GM23338 (cell line): Measurements from ENCODE around the gene OLFML1. TPM values are rescaled to one million over a fixed set of nuclear protein-coding genes. Genes with fewer than 3 reads are reported as not detected.

Source experiments
- ATAC-seq: fragments of 200-7000 bp; cut with Tn5 transposase; 3 replicates; pipeline ENCODE4 v1.9.1; 2020
- DNase-seq: peaks from one replicate; pipeline ENCODE4 v3.0.0-alpha.2; 2015; ENCODE audit warnings: low spot score
- H2AFZ ChIP-seq: fragments of 200-600 bp; sonication (generic); 2 replicates; pipeline ENCODE4 v1.8.0; 2016; ENCODE audit warnings: antibody characterized with exemption, mild to moderate bottlenecking, moderate library complexity
- H3F3A ChIP-seq: fragments of 200-600 bp; sonication (generic); replicated peaks from 2 replicates; pipeline ENCODE4 v1.8.0; 2017; ENCODE audit warnings: antibody characterized with exemption, mixed run types, low read depth
- H3K27ac ChIP-seq: fragments of 200-600 bp; sonication (generic); 2 replicates; pipeline ENCODE4 v1.6.1; 2016; ENCODE audit warnings: low read depth
- H3K27me3 ChIP-seq: fragments of 200-600 bp; sonication (generic); 2 replicates; pipeline ENCODE4 v1.8.0; 2016; ENCODE audit warnings: mild to moderate bottlenecking, mixed run types, moderate library complexity; ENCODE audit not compliant: insufficient read depth
- H3K36me3 ChIP-seq: fragments of 200-600 bp; sonication (generic); 2 replicates; pipeline ENCODE4 v1.8.0; 2016; ENCODE audit warnings: mild to moderate bottlenecking; ENCODE audit not compliant: insufficient read depth
- H3K4me1 ChIP-seq: fragments of 200-600 bp; sonication (generic); 2 replicates; pipeline ENCODE4 v1.8.0; 2016; ENCODE audit warnings: mild to moderate bottlenecking, moderate library complexity; ENCODE audit not compliant: insufficient read depth
- H3K4me2 ChIP-seq: fragments of 200-600 bp; sonication (generic); 2 replicates; pipeline ENCODE4 v1.7.1; 2017; ENCODE audit warnings: mixed run types
- H3K4me3 ChIP-seq: fragments of 200-600 bp; sonication (generic); 2 replicates; pipeline ENCODE4 v1.6.1; 2016; ENCODE audit warnings: mixed run types
- H3K79me2 ChIP-seq: fragments of 200-600 bp; sonication (generic); replicated peaks from 2 replicates; pipeline ENCODE4 v1.8.0; 2017; ENCODE audit warnings: mild to moderate bottlenecking; ENCODE audit not compliant: insufficient read depth
- H3K9me2 ChIP-seq: fragments of 200-600 bp; sonication (generic); 2 replicates; pipeline ENCODE4 v1.8.0; 2017; ENCODE audit not compliant: insufficient read depth
- H4K20me1 ChIP-seq: fragments of 200-600 bp; sonication (generic); replicated peaks from 2 replicates; pipeline ENCODE4 v1.8.0; 2017; ENCODE audit warnings: mild to moderate bottlenecking; ENCODE audit not compliant: insufficient read depth
- H3K27ac Mint-ChIP-seq: 2 replicates; pipeline ENCODE4 v1.8.0; 2020; ENCODE audit warnings: inconsistent platforms, mild to moderate bottlenecking, moderate library complexity, mixed read lengths
- H3K27me3 Mint-ChIP-seq: 3 replicates; pipeline ENCODE4 v1.8.0; 2022; ENCODE audit warnings: low read depth, mild to moderate bottlenecking, moderate library complexity, mixed read lengths, inconsistent platforms; ENCODE audit not compliant: insufficient read depth, poor library complexity
- H3K36me3 Mint-ChIP-seq: 3 replicates; pipeline ENCODE4 v1.8.0; 2021; ENCODE audit warnings: low read depth, mild to moderate bottlenecking, inconsistent platforms, moderate library complexity, mixed read lengths
- H3K4me1 Mint-ChIP-seq: 3 replicates; pipeline ENCODE4 v1.8.0; 2020; ENCODE audit warnings: mild to moderate bottlenecking, inconsistent platforms, mixed read lengths
- H3K4me3 Mint-ChIP-seq: 3 replicates; pipeline ENCODE4 v1.8.0; 2021; ENCODE audit warnings: moderate library complexity, mild to moderate bottlenecking, inconsistent platforms, mixed read lengths
- H3K9me3 Mint-ChIP-seq: 3 replicates; pipeline ENCODE4 v1.8.0; 2020; ENCODE audit warnings: moderate library complexity, mild to moderate bottlenecking, inconsistent platforms, mixed read lengths
- CREB1 ChIP-seq: fragments of 250-450 bp; sonication (Bioruptor Pico); IDR thresholded peaks from 2 replicates; pipeline ENCODE4 v1.5.0; 2020; ENCODE audit warnings: low read depth, mild to moderate bottlenecking, moderate library complexity
- EZH2 ChIP-seq: fragments of 200-600 bp; sonication (generic); IDR thresholded peaks from one replicate; pipeline ENCODE4 v1.8.0; 2017; ENCODE audit warnings: antibody characterized with exemption, mild to moderate bottlenecking, low read depth; ENCODE audit not compliant: unreplicated experiment
- EZH2phosphoT487 ChIP-seq: fragments of 200-600 bp; sonication (generic); IDR thresholded peaks from one replicate; pipeline ENCODE4 v1.8.1; 2018; ENCODE audit warnings: antibody characterized with exemption; ENCODE audit not compliant: unreplicated experiment
- JUNB ChIP-seq: IDR thresholded peaks from one replicate; pipeline ENCODE4 v1.6.1; 2016; ENCODE audit warnings: antibody characterized with exemption; ENCODE audit not compliant: unreplicated experiment
- NANOG ChIP-seq: IDR thresholded peaks from 2 replicates; pipeline ENCODE4 v1.6.1; 2016; ENCODE audit warnings: antibody characterized with exemption, borderline replicate concordance
- POLR2AphosphoS5 ChIP-seq: IDR thresholded peaks from 2 replicates; pipeline ENCODE4 v1.6.1; 2016; ENCODE audit warnings: antibody characterized with exemption, low read depth
- STAT1 ChIP-seq: IDR thresholded peaks from one replicate; pipeline ENCODE4 v1.6.1; 2016; ENCODE audit warnings: antibody characterized with exemption; ENCODE audit not compliant: unreplicated experiment
- ZNF114 ChIP-seq: fragments of 250-450 bp; sonication (Bioruptor Pico); IDR thresholded peaks from 2 replicates; pipeline ENCODE4 v1.5.0; 2020; ENCODE audit warnings: mild to moderate bottlenecking, moderate library complexity
- ZNF331 ChIP-seq: fragments of 250-450 bp; sonication (Bioruptor Pico); IDR thresholded peaks from 2 replicates; pipeline ENCODE4 v1.5.0; 2020; ENCODE audit warnings: low read depth, mild to moderate bottlenecking, moderate library complexity
- polyA plus RNA-seq: library from polyadenylated mRNA; unstranded; fragments of >200 nt; fragmentation: Nextera tagmentation; extraction: Ambion mirVana; gene quantifications from 2 replicates; pipeline ENCODE4 v1.2.1, GENCODE V29; 2016
- total RNA-seq: library from RNA; depleted of rRNA; stranded (reverse); fragments of >200 nt; shearing (Covaris generic); gene quantifications from 2 replicates; pipeline ENCODE4 v1.2.3, GENCODE V29; 2014
- TF ChIP-seq, protein P1 (sequence below), 2 experiments: fragments of 200-600 bp in 1 of 2; sonication (generic) in 1 of 2; conservative IDR thresholded peaks; 2 replicates each; pipeline versions ENCODE4 v1.5.1 to v1.6.1; 2016 to 2017; ENCODE audit warnings: antibody characterized with exemption in 2 of 2, low read depth in 2 of 2, mild to moderate bottlenecking in 2 of 2, moderate library complexity in 1 of 2
- TF ChIP-seq, protein P2 (sequence below): IDR thresholded peaks from one replicate; pipeline ENCODE4 v1.6.1; 2018; ENCODE audit warnings: antibody characterized with exemption; ENCODE audit not compliant: unreplicated experiment
- TF ChIP-seq, protein P3 (sequence below): fragments of 250-450 bp; sonication (Bioruptor Pico); IDR thresholded peaks from 2 replicates; pipeline ENCODE4 v1.5.0; 2020; ENCODE audit warnings: mild to moderate bottlenecking, moderate library complexity
- TF ChIP-seq, protein P4 (sequence below): IDR thresholded peaks from 2 replicates; pipeline ENCODE4 v1.6.1; 2016; ENCODE audit warnings: antibody characterized with exemption

The OLFML1 gene
- total and polyA plus RNA-seq, 2 experiments from 2014 or later: 0.21 TPM; not detected in 1

- Mint-ChIP-seq H3K4me3 (no peak overlapping the region), H3K4me1 (no peaks in the 10 kb centered on the region), H3K27ac (no peak overlapping the region), H3K9me3 (peaks cover 2% of the 10 kb centered on the region; the same call in 2 of the 3 replicates), H3K27me3 (peaks cover 5% of the 10 kb centered on the region), H3K36me3 (no peaks in the 10 kb centered on the region)
- TF ChIP-seq JUNB (no peak), EZH2 (no peak), EZH2phosphoT487 (no peak), ZNF331 (CRISPR knock-in tag) (no peak), NANOG (no peak), CREB1 (CRISPR knock-in tag) (no peak), POLR2AphosphoS5 (no peak), ZNF114 (no peak), STAT1 (no peak)
- TF ChIP-seq, protein P1, sequence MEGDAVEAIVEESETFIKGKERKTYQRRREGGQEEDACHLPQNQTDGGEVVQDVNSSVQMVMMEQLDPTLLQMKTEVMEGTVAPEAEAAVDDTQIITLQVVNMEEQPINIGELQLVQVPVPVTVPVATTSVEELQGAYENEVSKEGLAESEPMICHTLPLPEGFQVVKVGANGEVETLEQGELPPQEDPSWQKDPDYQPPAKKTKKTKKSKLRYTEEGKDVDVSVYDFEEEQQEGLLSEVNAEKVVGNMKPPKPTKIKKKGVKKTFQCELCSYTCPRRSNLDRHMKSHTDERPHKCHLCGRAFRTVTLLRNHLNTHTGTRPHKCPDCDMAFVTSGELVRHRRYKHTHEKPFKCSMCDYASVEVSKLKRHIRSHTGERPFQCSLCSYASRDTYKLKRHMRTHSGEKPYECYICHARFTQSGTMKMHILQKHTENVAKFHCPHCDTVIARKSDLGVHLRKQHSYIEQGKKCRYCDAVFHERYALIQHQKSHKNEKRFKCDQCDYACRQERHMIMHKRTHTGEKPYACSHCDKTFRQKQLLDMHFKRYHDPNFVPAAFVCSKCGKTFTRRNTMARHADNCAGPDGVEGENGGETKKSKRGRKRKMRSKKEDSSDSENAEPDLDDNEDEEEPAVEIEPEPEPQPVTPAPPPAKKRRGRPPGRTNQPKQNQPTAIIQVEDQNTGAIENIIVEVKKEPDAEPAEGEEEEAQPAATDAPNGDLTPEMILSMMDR (conservative IDR thresholded peaks at IDR 0.05; ENCODE audit: low read depth in 2 of 2): no peak
- TF ChIP-seq, protein P2, sequence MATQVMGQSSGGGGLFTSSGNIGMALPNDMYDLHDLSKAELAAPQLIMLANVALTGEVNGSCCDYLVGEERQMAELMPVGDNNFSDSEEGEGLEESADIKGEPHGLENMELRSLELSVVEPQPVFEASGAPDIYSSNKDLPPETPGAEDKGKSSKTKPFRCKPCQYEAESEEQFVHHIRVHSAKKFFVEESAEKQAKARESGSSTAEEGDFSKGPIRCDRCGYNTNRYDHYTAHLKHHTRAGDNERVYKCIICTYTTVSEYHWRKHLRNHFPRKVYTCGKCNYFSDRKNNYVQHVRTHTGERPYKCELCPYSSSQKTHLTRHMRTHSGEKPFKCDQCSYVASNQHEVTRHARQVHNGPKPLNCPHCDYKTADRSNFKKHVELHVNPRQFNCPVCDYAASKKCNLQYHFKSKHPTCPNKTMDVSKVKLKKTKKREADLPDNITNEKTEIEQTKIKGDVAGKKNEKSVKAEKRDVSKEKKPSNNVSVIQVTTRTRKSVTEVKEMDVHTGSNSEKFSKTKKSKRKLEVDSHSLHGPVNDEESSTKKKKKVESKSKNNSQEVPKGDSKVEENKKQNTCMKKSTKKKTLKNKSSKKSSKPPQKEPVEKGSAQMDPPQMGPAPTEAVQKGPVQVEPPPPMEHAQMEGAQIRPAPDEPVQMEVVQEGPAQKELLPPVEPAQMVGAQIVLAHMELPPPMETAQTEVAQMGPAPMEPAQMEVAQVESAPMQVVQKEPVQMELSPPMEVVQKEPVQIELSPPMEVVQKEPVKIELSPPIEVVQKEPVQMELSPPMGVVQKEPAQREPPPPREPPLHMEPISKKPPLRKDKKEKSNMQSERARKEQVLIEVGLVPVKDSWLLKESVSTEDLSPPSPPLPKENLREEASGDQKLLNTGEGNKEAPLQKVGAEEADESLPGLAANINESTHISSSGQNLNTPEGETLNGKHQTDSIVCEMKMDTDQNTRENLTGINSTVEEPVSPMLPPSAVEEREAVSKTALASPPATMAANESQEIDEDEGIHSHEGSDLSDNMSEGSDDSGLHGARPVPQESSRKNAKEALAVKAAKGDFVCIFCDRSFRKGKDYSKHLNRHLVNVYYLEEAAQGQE: no peak
- TF ChIP-seq, protein P3, sequence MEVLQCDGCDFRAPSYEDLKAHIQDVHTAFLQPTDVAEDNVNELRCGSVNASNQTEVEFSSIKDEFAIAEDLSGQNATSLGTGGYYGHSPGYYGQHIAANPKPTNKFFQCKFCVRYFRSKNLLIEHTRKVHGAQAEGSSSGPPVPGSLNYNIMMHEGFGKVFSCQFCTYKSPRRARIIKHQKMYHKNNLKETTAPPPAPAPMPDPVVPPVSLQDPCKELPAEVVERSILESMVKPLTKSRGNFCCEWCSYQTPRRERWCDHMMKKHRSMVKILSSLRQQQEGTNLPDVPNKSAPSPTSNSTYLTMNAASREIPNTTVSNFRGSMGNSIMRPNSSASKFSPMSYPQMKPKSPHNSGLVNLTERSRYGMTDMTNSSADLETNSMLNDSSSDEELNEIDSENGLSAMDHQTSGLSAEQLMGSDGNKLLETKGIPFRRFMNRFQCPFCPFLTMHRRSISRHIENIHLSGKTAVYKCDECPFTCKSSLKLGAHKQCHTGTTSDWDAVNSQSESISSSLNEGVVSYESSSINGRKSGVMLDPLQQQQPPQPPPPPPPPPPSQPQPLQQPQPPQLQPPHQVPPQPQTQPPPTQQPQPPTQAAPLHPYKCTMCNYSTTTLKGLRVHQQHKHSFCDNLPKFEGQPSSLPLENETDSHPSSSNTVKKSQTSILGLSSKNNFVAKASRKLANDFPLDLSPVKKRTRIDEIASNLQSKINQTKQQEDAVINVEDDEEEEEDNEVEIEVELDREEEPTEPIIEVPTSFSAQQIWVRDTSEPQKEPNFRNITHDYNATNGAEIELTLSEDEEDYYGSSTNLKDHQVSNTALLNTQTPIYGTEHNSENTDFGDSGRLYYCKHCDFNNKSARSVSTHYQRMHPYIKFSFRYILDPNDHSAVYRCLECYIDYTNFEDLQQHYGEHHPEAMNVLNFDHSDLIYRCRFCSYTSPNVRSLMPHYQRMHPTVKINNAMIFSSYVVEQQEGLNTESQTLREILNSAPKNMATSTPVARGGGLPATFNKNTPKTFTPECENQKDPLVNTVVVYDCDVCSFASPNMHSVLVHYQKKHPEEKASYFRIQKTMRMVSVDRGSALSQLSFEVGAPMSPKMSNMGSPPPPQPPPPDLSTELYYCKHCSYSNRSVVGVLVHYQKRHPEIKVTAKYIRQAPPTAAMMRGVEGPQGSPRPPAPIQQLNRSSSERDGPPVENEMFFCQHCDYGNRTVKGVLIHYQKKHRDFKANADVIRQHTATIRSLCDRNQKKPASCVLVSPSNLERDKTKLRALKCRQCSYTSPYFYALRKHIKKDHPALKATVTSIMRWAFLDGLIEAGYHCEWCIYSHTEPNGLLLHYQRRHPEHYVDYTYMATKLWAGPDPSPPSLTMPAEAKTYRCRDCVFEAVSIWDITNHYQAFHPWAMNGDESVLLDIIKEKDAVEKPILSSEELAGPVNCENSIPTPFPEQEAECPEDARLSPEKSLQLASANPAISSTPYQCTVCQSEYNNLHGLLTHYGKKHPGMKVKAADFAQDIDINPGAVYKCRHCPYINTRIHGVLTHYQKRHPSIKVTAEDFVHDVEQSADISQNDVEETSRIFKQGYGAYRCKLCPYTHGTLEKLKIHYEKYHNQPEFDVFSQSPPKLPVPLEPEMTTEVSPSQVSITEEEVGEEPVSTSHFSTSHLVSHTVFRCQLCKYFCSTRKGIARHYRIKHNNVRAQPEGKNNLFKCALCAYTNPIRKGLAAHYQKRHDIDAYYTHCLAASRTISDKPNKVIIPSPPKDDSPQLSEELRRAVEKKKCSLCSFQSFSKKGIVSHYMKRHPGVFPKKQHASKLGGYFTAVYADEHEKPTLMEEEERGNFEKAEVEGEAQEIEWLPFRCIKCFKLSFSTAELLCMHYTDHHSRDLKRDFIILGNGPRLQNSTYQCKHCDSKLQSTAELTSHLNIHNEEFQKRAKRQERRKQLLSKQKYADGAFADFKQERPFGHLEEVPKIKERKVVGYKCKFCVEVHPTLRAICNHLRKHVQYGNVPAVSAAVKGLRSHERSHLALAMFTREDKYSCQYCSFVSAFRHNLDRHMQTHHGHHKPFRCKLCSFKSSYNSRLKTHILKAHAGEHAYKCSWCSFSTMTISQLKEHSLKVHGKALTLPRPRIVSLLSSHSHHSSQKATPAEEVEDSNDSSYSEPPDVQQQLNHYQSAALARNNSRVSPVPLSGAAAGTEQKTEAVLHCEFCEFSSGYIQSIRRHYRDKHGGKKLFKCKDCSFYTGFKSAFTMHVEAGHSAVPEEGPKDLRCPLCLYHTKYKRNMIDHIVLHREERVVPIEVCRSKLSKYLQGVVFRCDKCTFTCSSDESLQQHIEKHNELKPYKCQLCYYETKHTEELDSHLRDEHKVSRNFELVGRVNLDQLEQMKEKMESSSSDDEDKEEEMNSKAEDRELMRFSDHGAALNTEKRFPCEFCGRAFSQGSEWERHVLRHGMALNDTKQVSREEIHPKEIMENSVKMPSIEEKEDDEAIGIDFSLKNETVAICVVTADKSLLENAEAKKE (CRISPR knock-in tag): no peak
- TF ChIP-seq, protein P4, sequence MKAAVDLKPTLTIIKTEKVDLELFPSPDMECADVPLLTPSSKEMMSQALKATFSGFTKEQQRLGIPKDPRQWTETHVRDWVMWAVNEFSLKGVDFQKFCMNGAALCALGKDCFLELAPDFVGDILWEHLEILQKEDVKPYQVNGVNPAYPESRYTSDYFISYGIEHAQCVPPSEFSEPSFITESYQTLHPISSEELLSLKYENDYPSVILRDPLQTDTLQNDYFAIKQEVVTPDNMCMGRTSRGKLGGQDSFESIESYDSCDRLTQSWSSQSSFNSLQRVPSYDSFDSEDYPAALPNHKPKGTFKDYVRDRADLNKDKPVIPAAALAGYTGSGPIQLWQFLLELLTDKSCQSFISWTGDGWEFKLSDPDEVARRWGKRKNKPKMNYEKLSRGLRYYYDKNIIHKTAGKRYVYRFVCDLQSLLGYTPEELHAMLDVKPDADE: no peak
- Histone ChIP-seq H3K79me2 (no peaks in the 10 kb centered on the region), H3K9me2 (peaks cover 12% of the 10 kb centered on the region; the same call in 1 of the 2 replicates), H2AFZ (no peak overlapping the region), H3K27me3 (no peaks in the 10 kb centered on the region), H3K27ac (no peak overlapping the region), H3K36me3 (no peaks in the 10 kb centered on the region), H3K4me3 (no peak overlapping the region), H4K20me1 (no peaks in the 10 kb centered on the region; the same call in 1 of the 2 replicates), H3K4me1 (no peaks in the 10 kb centered on the region), H3K4me2 (no peak overlapping the region), H3F3A (no peaks in the 10 kb centered on the region)
- DNase-seq (no peak), ATAC-seq (no peak)
These were observed 36.8 kb downstream of the OLFML1 start for GRCh38 chr11:7522121-7522520.
